GM21619 (cell line): ENCODE data around the gene GCN1.

Experiments used
- ATAC-seq: cut with Tn5 transposase; IDR thresholded peaks from one replicate; pipeline ENCODE4 v1.9.1; 2021; ENCODE audit not compliant: unreplicated experiment

Gene GCN1

DNA sequence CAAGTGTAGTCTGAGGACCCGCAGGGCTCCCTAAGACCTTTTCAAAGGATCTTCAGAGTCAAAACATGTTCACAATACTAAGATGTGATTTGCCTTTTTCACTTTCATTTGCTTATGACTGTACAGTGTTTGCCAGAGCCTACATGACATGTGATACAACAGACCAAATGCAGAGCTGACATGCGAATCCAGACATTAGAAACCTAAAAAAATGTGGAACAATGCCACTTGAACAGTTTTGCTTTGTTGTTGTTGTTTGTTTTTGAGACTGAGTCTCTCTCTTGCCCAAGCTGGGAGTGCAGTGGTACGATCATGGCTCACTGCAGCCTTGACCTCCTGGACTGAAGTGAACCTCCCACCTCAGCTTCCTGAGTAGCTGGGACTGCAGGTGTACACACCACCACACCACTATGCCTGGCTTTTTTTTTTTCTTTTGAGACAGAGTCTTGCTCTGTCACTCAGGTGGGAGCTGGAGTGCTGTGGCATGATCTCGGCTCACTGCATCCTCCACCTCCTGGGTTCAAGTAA lies 72.7 kb downstream of the GCN1 start:
- ATAC-seq: peak; percentile 38

GRCh38 chr12:120121343-120121742 lies 73.2 kb downstream of the GCN1 start:
- ATAC-seq: no peak

DNA sequence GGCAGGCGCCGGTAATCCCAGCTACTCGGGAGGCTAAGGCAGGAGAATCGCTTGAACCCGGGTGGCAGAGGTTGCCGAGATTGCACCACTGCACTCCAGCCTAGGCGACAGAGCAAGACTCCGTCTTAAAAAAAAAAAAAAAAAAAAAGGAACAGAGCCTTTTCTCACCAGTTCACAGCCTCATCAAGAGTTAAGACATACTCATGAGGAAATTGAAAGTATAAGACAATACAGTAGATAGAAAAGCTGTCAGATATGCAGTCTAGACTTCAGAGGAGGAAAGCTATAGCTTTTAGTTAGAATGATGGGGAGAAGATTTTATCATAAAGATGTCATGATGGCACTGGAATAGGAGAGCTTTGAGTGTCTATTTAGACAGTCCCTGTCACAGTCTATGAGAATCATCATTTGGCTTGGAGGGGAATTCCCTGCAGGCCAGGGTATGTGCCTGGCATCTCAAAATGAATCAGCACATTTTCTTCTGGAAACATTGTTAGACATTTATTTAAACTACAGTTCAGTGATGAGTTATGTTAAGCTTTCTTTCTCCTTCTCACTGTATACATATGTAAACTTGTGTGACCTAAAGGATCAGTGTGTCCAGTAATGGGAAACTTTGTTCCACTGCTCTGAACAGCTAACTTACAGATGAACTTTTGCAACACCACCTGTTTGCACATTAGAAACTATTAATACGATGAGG lies 75.1 kb downstream of the GCN1 start:
- ATAC-seq: peak; percentile 28

DNA sequence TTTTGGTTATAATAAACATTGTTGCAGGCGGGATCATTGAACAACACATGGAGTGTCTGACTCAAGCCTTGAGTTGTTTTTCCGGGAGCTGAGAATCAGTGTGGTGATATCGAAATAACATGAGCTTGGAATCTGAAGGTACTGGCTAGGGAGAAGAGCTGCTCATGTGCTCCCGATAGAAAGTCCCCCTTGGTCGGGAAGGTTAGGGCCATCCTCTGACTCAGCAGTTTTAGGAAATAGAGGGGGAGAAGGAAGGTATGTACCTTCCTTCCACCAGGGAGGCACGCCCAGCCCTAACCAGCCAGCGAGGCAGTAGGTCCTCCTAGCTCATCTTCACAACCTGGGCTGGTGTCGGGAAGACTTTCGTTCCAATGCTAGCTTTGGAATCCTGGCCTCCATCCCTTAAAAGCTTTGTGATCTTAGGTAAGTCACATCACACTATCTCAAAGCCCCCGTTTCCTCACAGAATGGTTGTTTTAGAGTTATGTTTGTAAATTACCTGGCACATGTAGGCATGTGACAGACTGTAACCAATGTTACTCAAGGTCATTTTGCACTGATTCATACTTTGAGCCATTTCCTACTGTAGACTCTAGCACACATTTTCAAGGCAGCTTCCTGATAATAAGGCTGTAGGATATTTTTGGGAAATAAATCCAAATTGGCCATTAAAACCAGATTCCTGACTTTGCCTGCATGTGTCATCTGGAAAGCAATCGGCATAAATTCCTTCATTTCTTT lies 76.0 kb downstream of the GCN1 start:
- no peak for ATAC-seq

- ATAC-seq: no peak
These were observed 76.6 kb downstream of the GCN1 start for GRCh38 chr12:120117961-120118320.

DNA sequence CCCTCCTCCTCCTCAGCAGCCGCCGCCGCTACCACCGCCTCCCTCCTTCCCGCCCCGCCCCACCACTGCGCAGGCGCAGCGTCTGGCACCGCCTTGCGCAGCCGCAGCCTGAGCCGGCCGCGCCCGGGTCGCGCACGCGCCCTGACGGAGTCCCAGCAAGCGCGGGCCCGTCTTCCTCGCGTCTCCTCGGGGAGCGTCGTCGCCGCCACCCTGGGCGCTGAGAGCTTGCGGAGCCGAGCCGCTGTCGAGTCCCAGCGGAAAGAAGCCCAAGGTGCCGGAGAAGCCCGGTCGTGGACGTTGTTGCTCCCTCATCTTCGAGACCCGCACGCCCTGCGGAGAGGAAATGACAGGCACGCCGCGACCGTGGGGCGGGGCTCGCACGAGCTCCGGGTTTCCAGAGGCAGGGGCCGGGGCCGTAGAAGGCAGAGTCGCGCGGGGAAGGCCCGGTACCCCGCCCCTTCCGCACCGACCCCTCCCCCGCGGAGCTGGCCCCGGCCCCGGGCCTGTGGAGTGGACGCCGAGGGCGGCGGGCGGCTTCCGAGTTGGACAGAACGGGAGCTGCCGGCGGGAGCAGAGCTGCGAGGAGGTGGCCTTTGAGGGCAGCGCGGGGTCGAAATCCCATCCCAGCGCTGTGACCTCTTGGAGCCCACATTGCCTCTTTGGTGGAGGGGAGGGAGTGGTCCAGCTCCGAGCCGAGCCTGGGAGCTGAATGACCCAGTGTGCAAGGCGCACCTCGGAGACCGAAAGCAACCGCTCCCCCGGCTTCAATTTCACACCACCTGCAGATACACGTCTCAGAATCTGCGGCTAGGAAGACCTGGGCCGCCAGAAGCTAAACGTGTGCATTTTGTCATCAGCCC lies 77.5 kb downstream of the GCN1 start:
- peak; percentile 36 for ATAC-seq

- ATAC-seq: peak; percentile 0
These were observed 78.1 kb downstream of the GCN1 start, which contains the start of gene RAB35 for GRCh38 chr12:120116441-120116791. Gene RAB35, minus strand, starts transcription at chr12:120116753. Its CDS starts 103 bp downstream, at chr12:120116650.

GRCh38 chr12:120115692-120116440 lies 78.6 kb downstream of the GCN1 start:
- ATAC-seq: no peak

- no peak for ATAC-seq
These were observed 79.4 kb downstream of the GCN1 start for GRCh38 chr12:120115066-120115465.

GRCh38 chr12:120110550-120111501 lies 83.7 kb downstream of the GCN1 start:
- ATAC-seq: peak; percentile 64

DNA sequence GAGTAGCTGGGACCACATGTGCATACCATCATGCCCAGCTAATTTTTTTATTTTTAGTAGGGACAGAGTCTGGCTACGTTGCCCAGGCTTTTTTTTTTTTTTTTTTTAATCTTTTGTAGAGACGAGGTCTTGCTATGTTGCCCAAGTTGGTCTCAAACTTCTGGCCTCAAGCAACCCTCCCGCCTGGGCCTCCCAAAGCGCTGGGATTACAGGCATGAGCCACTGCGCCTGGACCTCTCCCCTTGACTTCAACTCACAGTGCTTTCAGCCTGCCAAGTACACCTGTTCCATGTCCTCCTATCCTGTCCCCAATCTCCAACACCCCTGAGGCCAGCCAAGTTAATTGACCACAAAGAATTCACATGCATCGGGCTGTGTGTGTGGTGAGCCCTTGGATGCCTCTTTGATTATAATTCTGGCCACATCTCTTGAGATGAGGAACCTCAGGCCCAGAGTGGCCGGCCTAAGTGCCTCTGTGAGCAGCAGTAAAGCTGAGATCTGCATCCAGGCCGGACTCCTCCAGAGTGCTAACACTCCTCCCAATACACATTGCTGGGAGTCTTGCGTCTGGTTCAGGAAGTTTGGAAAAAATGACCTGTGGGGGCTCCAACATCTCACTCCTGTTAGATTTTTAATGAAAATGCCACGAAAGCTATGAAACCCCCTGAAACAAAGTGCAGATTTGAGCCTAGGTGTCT lies 84.8 kb downstream of the GCN1 start:
- no peak for ATAC-seq

DNA sequence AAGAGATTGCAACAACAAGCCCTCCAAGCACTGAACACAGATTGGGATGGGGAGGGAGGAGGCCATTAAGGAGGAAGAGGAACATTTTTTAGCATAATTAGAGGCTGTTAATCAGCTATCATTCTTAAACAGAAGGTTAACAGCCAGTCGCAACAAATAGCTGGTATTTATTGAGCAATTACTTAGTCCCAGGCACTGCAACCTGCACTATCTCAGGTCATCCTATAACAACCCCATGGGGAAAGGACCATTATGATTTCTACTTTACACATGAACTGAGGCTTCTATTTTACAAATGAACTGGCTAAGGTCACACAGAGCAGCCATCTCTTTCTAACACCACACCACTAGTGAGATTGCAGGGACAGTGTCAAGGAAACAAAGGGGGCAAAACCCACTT lies 88.4 kb downstream of the GCN1 start:
- no peak for ATAC-seq

- ATAC-seq: no peak
These were observed 91.1 kb downstream of the GCN1 start for GRCh38 chr12:120103371-120103770.

DNA sequence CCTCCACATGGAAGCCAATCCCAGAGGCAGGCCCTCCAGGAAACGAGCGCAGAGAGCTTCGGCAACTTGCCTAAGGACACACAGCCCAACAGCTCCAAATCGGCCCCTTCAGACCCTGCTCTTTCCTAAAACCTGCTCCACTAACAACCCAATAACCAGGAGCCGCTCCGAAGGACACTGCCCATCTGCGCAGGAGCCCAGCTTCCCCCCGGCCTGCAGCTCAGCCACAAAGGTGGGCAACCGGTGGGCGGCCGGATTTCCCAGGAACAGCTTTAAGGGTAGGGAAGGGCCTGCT lies 91.5 kb downstream of the GCN1 start:
- no peak for ATAC-seq

GRCh38 chr12:120102189-120103043 lies 92.1 kb downstream of the GCN1 start:
- no peak for ATAC-seq

GRCh38 chr12:120101617-120102016 lies 92.9 kb downstream of the GCN1 start:
- ATAC-seq: peak; percentile 28

GRCh38 chr12:120101182-120101581 lies 93.3 kb downstream of the GCN1 start:
- peak; percentile 70 for ATAC-seq

GRCh38 chr12:120100630-120101029 lies 93.9 kb downstream of the GCN1 start:
- ATAC-seq: no peak
